ENCODE data around the gene HEG1.

DNA sequence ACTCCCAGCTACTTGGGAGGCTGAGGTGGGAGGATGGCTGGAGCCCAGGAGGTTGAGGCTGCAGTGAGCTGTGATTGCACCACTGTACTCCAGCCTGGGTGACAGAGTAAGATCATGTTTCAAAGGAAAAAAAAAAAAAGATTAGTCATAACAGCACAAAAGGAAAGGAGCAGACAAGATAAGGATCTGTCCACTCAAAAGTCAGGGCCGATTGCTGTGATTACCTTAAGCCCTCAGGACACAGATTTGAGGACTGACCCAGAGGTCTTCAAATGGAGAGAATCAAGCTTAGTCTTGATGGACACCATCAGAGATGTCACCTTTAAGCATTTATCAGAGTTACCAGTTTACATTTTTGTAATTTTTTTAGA, 23.9 kb upstream of the HEG1 start:
- no peak for TF ChIP-seq ELK1 (IDR thresholded peaks at IDR 0.05; ENCODE audit: borderline replicate concordance, low read depth, low read length)
- TF ChIP-seq MXI1 (IDR thresholded peaks at IDR 0.05; ENCODE audit: borderline replicate concordance, low read depth, low read length), result no peak
- no peak for TF ChIP-seq BHLHE40 (IDR thresholded peaks at IDR 0.05; ENCODE audit: low read depth, low read length)
- TF ChIP-seq, protein P1, sequence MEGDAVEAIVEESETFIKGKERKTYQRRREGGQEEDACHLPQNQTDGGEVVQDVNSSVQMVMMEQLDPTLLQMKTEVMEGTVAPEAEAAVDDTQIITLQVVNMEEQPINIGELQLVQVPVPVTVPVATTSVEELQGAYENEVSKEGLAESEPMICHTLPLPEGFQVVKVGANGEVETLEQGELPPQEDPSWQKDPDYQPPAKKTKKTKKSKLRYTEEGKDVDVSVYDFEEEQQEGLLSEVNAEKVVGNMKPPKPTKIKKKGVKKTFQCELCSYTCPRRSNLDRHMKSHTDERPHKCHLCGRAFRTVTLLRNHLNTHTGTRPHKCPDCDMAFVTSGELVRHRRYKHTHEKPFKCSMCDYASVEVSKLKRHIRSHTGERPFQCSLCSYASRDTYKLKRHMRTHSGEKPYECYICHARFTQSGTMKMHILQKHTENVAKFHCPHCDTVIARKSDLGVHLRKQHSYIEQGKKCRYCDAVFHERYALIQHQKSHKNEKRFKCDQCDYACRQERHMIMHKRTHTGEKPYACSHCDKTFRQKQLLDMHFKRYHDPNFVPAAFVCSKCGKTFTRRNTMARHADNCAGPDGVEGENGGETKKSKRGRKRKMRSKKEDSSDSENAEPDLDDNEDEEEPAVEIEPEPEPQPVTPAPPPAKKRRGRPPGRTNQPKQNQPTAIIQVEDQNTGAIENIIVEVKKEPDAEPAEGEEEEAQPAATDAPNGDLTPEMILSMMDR (conservative IDR thresholded peaks at IDR 0.05; ENCODE audit: low read depth, low read length), result no peak
- TF ChIP-seq POLR2A (IDR thresholded peaks at IDR 0.05; ENCODE audit: low read depth, low read length), result no peak
- no peak for TF ChIP-seq RAD21 (IDR thresholded peaks at IDR 0.05; ENCODE audit: low read length)
- TF ChIP-seq SMC3 (IDR thresholded peaks at IDR 0.05; ENCODE audit: low read depth, low read length), result no peak
- TF ChIP-seq FOS (IDR thresholded peaks at IDR 0.05; ENCODE audit: low read depth, low read length), result no peak
- no peak for TF ChIP-seq RFX5 (IDR thresholded peaks at IDR 0.05; ENCODE audit: low read depth, low read length)
- TF ChIP-seq CEBPB (IDR thresholded peaks at IDR 0.05; ENCODE audit: low read depth, low read length), result peak; percentile 80
- no peak for TF ChIP-seq USF2 (IDR thresholded peaks at IDR 0.05; ENCODE audit: low read depth, low read length)
- TF ChIP-seq CHD1 (IDR thresholded peaks at IDR 0.05; ENCODE audit: low read depth, low read length), result no peak
